Astrocyte of the hippocampus (primary cell): ENCODE results near the gene SCRN2.

ENCODE experiments used
- DNase-seq: peaks from one replicate; pipeline ENCODE4 v3.0.0; 2011; ENCODE audit warnings: low read depth, low spot score

Gene SCRN2

DNA sequence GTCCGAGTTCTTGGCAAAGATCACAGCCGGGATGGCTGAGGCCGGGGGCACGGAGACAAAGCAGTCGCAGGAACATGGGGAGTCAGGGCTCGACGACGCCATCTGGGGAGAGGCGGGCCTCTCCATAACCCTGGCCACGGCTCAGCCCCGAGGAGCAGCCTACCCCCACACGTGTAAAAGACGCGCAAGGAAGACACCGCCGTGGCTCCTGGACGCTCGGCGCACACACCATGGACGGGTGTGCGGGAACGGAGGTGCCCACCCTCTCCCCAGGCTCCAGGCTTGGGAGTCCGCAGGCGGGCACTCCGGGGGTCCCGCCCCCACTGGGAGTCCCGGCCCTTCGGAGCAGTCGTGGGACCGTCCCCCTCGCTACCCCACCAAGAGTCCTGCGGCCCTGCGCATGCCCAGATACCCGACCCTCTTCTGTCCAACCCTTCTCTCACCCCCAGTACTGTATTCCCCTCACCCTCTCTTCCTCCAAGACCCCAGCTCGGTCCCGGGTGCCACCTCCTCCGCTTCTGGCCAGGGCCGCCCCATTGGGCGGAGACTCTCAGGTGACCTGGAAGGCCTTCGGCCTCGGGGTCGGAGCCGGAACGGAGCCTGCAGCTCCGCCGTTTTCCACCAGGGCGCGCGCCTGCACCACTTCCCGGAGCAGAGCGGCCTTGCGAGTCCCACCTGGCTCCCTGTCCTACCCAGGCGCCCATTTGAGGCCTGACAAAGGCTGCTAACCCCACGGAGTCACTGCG is at the start of gene SCRN2:
TSS of gene SCRN2 (minus strand) at position 532 of the 746 bp plus-strand sequence. CDS start at position 102, 430 bp downstream.
- peak; percentile 95 for DNase-seq

GRCh38 chr17:47889734-47890529 is 48.9 kb upstream of the SCRN2 start:
- peak; percentile 90 for DNase-seq

- no peak for DNase-seq
These were observed 47.2 kb upstream of the SCRN2 start for GRCh38 chr17:47888293-47888692.

DNA sequence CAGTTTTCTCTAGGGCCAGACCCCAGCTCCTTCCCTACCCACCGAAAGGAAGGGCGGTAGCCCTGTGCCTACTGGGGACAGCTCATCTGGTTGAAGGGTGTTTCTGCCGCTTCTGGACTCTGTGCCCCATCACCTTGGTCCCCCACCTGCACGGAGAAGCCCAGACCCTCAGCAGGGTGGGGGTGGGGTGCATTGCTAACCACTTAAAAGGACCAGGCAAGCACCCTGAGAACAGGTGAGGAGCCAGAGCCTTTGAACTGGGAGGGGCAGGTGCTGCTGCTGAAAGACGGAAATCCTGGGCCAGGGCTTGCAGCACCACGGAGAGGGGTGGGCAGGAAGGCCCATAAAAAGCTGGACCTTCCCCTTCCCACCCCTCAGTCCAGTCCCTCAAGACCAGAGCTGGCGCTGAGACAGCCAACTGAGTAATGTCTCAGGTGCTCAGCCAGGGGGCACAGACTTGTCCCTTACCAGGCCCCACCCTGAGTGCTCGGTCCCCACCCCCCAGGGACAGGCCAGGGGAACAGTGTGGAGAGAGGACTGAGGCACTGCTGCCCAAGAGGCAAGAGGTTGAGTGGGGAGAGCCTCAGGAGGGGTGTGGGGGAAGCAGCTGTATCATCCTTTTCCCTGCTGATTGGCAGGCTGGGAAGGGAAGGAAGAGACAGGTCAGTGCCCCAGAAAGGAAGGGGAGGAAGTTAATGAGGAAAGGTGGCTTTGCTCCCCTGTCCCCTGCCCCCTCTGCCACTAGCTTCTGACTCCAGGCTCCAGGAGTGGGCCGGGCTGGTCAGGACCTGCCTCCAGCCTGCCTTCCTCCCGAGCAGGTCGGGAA is 44.0 kb upstream of the SCRN2 start:
- no peak for DNase-seq

DNA sequence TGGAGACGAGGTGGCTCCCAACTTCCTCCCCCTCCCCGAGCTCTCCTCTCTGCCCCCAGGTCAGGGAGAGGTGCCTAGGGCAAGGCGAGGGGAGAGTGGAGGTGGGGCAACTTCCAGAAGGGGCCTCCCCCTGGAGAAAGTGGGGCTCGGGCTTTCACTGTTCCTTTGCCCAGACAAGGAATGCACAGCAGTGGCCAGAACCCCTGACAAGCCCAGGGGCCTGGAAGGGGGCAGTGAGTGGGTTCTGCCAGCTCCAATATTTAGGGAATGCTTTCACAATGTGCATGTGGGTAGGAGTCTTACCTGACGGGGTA is 43.3 kb upstream of the SCRN2 start:
- DNase-seq, result no peak

GRCh38 chr17:47883589-47884426 is 42.7 kb upstream of the SCRN2 start:
- no peak for DNase-seq

DNA sequence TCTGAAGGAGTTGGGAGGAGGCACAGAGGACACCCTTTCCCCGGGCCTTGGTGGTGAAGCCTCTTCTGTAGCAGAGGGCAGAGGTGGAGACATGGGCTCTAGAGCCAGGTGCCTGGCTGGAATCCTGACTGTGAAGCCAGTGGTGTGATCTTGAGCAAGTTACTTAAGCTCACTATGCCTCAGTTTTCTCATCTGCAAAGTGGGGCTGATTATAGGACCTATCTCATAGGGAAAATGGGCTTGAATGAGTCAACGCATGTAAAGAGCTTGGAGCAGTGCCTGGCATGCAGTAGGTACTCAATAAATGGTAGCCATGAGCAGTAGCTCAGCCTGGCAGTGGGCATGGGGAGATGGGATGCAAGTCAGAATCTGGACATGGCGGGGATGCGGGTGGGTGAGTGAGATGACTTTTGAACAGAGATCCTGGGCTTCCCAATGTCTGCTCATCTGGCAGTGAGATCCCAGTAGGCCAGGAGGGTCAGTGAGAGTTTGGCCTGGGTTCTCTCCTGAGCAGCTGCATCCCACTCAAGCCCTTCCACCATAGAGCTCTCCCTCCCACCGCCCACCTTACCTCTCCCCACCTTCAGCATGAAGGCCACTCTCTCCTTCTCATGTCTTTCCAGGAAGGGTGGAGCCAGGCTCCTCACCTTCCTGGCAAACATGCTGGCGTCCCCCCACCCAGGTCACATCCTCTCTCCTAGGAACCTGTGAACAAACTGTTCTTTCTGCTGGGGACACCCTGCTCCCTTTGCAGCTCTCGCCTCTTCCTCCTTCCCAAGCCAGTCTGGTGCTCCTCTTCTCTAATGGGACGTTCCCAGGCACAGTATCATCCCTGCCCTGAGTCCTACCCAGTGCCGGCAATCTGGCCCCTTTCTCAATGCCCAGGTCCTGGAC is 41.9 kb upstream of the SCRN2 start:
- no peak for DNase-seq

DNA sequence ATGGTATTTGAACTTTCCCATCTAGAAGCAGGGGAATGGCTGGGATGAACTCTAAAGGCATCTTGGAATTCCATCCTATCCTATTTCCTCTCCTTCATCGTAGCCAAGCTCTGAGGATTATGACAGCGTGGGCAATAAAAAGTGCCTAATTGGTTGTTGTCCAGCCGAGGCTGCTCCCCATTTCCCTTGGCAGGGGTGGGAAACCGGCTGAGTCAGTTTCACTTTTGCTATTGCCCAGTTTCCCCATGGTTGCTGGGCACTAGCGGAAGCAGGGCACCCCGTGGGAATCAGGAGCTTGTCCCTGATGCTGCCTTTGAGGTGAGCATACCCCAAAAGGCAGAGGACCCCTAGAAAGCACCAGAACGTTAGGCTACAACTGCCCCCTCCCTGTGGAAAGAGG is 41.2 kb upstream of the SCRN2 start:
- peak; percentile 21 for DNase-seq

GRCh38 chr17:47879776-47880454 is 38.8 kb upstream of the SCRN2 start:
- DNase-seq, result no peak

DNA sequence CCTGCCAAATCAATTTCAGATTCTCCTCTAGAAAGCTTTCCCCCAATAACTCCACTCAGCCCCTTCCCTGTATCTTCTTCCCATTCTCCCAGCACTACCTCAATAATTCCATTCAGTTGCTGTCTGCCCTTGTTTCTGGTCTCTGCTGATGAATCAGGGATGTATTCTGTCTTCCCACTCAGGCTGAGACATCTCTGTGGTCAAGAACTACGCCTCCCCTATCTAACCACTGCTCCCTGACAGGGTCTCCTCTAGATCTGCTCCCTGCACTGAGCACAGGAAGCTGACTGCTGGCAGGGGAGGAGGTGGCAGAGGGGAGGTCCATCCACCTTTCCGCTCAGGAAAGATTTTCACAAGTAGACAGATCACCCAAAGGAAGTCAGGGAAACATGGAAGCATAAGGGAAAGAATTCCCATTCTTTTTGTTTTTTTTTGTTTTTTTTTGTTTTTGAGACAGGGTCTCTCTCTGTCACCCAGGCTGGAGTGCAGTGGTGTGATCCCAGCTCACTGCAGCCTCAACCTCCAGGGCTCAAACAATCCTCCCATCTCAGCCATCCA is 38.0 kb upstream of the SCRN2 start:
- DNase-seq, result peak; percentile 29

- DNase-seq, result peak; percentile 16
These were observed 37.3 kb upstream of the SCRN2 start for GRCh38 chr17:47878203-47879027.

DNA sequence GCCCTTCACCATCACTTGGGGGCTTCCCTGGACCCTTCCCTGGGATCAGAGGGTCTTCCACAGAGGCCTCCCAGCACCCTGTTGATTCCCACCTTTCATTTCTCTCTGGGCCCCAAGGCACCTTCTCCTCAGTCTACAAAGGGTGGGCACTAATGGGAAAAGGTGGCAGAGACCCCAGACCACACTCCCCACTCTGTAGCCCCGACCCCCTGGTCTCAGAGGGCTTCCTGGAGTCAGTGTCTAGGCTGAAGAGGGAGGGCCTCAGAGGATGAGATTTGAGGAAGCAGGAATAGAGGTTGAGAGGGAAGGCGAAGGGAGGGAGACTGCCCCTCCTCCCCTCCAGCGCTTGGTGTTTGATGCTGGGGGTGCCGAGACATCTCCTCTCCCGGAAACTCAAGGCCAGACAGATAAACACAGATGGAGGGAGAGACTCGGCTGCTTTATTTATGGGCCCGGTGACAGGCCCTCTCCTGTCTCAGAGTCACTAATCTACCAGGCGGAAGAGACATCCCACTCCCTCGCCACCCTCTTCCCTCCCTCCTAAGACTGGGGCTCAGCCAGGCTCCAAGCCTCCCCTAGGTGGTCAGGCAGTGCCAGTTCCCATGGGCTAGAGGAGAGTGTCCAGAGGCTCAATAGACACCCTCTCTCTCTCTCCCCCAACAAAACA is 36.4 kb upstream of the SCRN2 start:
- DNase-seq, result no peak

GRCh38 chr17:47875011-47875985 is 34.2 kb upstream of the SCRN2 start:
- peak; percentile 41 for DNase-seq

- no peak for DNase-seq
These were observed 32.4 kb upstream of the SCRN2 start for GRCh38 chr17:47873200-47874090.

DNA sequence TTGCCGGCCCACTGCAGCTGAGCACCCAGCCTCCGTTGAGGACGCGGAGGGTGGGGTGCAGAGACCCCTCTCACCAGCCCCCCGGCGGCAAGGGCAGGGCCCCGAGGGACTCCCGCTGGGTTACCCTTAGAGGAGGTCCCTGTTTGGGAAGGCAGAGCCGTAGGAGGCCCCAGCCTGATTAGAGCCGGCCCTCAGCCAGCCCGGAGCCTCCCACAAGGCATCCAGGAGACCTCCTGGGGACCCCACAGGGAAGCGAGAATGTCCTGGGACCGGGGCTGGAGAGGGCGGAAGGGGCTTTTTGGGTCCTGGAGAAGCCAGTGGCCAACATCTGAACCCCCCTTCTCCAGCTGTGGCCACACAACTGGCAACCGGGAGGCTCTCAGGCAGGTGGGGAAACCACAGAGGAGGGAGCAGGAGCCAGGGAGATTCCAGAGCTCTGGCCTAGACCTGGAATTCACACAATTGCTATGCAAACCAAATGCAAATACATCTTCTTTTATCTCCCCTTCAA is 31.6 kb upstream of the SCRN2 start:
- DNase-seq, result peak; percentile 70
